Measurements from ENCODE around the gene TAC3.

TAC3 gene

DNA sequence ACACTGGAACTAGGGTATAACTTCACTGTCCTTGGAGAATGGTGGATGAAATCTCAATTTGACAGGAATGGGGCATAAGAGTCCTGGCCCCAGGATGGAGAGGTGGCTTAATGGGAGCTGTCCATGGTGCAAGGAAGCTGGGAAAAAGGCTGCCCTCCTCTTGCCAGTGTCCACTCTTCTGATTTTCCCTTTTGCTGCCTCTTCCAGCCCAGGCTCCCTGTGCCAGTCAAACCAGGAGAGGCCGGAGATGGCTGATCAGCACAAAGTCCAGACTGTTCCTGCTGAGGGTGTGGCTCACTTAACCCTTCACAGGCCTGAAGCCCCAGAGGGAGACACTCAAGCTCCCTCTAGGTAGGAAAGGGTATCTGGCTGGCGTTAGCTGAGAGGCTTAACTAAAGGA, 33.6 kb upstream of the TAC3 start, which contains the start of gene MYO1A:
TSS of gene MYO1A (minus strand) at position 240 of the 400 bp plus-strand sequence. CDS start 1,806 bp downstream, outside the sequence.
- DNase-seq (ENCODE audit: low read depth): peak; percentile 19
- TF ChIP-seq, protein P1, sequence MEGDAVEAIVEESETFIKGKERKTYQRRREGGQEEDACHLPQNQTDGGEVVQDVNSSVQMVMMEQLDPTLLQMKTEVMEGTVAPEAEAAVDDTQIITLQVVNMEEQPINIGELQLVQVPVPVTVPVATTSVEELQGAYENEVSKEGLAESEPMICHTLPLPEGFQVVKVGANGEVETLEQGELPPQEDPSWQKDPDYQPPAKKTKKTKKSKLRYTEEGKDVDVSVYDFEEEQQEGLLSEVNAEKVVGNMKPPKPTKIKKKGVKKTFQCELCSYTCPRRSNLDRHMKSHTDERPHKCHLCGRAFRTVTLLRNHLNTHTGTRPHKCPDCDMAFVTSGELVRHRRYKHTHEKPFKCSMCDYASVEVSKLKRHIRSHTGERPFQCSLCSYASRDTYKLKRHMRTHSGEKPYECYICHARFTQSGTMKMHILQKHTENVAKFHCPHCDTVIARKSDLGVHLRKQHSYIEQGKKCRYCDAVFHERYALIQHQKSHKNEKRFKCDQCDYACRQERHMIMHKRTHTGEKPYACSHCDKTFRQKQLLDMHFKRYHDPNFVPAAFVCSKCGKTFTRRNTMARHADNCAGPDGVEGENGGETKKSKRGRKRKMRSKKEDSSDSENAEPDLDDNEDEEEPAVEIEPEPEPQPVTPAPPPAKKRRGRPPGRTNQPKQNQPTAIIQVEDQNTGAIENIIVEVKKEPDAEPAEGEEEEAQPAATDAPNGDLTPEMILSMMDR (conservative IDR thresholded peaks at IDR 0.05; ENCODE audit: low read depth, low read length): no peak
- H3K4me3 ChIP-seq (ENCODE audit: low read depth, low read length): no peak within 1 kb of the TSS

DNA sequence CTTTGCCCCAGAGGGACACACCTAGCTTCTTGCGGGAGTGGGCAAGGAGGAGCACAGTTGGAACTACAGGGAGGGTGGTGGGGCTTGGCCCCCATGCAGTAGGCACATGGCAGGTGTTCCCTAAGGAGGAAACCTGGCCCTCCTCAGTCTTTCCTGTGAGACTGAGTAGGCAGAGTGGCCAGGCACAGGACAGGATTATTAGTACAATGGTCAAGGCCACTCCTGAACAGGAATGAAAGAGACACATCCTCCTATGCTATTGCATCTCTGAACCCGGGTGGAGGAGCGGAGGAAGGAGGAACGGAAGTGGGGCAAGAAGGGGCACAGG, 32.8 kb upstream of the TAC3 start:
- no peak for DNase-seq (ENCODE audit: low read depth)
- TF ChIP-seq, protein P1 (conservative IDR thresholded peaks at IDR 0.05; ENCODE audit: low read depth, low read length): no peak
- H3K4me3 ChIP-seq (ENCODE audit: low read depth, low read length): no peak overlapping the region

DNA sequence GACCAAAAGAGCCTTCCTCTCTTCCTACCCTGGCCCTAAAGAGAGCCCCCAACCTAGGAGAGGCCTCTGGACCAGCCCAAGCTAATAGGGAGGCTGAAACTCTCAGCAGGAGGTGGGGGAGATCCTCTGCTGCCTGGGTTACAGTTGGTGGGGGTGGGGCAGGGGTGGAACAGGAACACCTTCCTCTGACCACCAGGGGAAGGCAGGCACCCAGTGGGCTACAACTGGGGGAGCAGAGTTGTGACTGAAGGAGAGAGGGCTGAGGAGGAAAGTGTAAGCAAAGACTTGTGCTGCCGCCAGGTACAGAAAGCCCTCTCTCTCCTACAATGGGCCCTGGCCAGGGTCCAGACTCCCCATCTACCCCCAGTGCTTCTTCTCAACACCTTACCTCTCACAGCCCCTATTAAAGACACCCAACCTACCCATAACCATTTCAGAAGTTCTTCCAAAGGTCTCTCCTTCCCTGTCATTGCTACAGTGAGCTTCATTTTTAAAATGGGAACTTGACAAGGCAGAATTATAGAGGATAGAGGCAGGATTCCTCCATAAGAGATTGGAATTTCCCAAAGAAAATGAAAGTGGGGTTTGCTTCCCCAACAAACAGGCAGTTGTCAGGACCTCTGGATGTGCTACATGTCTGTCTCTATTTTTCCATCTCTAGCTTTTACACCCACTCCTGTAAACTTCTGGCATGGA, 32.2 kb upstream of the TAC3 start:
- no peak overlapping the region for H3K4me3 ChIP-seq (ENCODE audit: low read depth, low read length)
- DNase-seq (ENCODE audit: low read depth): no peak
- TF ChIP-seq, protein P1 (conservative IDR thresholded peaks at IDR 0.05; ENCODE audit: low read depth, low read length): no peak

DNA sequence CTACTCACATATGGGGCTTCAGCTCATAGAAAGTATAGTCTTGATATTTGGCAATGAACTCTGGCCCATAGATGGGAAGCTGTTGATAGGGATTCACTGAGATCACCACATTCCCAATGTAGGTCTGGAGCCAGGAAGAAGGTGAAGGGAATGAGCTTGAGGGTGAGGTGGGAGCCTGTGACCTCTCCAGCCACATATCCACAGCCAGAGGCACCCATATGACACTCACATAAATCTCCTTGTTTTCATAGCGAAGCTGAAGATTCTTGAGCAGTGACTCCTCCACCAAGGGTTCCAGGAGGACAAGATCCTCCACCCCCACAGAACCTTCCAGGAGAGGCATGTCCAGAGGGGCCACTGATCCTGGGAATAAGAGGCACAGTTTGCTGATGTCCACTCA, 31.7 kb upstream of the TAC3 start:
- H3K4me3 ChIP-seq (ENCODE audit: low read depth, low read length): no peak overlapping the region
- TF ChIP-seq, protein P1 (conservative IDR thresholded peaks at IDR 0.05; ENCODE audit: low read depth, low read length): no peak
- no peak for DNase-seq (ENCODE audit: low read depth)

- no peak overlapping the region for H3K4me3 ChIP-seq (ENCODE audit: low read depth, low read length)
- no peak for DNase-seq (ENCODE audit: low read depth)
- TF ChIP-seq, protein P1 (conservative IDR thresholded peaks at IDR 0.05; ENCODE audit: low read depth, low read length): no peak
Observed at GRCh38 chr12:57046947-57047890, 30.9 kb upstream of the TAC3 start.

- TF ChIP-seq, protein P1 (conservative IDR thresholded peaks at IDR 0.05; ENCODE audit: low read depth, low read length): no peak
Observed at GRCh38 chr12:57046086-57046791, 29.9 kb upstream of the TAC3 start.

More at GRCh38 chr12:57046086-57046791, 29.9 kb upstream of the TAC3 start:
- H3K4me3 ChIP-seq (ENCODE audit: low read depth, low read length): no peak overlapping the region
- DNase-seq (ENCODE audit: low read depth): no peak

Measured in choroid plexus epithelial cell (primary cell).